Stimulated activated CD8-positive, alpha-beta memory T cell treated with anti-CD3 and anti-CD28 coated beads, Interleukin-15, amount 100 ng/mL, for 48 hours (primary cell): Measurements from ENCODE around the gene TANGO2.
A peak's percentile ranks its signal among the peaks of the same experiment; 100 is the strongest.

Experiments used
- DNase-seq, 2 donors: peaks; one replicate each; pipeline ENCODE4 v3.0.0-alpha.2; 2020; ENCODE audit warnings: low read depth in 2 of 2

Gene TANGO2

GRCh38 chr22:19983741-19984140, 37.2 kb upstream of the TANGO2 start:
- no peak for DNase-seq

GRCh38 chr22:19984201-19984753, 36.6 kb upstream of the TANGO2 start:
- no peak for DNase-seq

- DNase-seq: no peak
Measured at GRCh38 chr22:19984851-19985811, 35.8 kb upstream of the TANGO2 start.

- no peak for DNase-seq
Measured at GRCh38 chr22:19986011-19986409, 34.9 kb upstream of the TANGO2 start.

GRCh38 chr22:19986410-19987341, 34.2 kb upstream of the TANGO2 start:
- peak; percentile 53 to 58 for DNase-seq

- DNase-seq: no peak
Measured at GRCh38 chr22:19987394-19988306, 33.3 kb upstream of the TANGO2 start.

- no peak for DNase-seq
Measured at GRCh38 chr22:19988331-19988808, 32.5 kb upstream of the TANGO2 start.

- no peak for DNase-seq
Measured at GRCh38 chr22:19988965-19989724, 31.8 kb upstream of the TANGO2 start.

- no peak for DNase-seq
Measured at GRCh38 chr22:19989725-19990067, 31.2 kb upstream of the TANGO2 start.

GRCh38 chr22:19990188-19990587, 30.7 kb upstream of the TANGO2 start:
- DNase-seq: no peak

GRCh38 chr22:19990609-19991394, 30.1 kb upstream of the TANGO2 start:
- DNase-seq: no peak

- no peak for DNase-seq
Measured at GRCh38 chr22:19991395-19991644, 29.6 kb upstream of the TANGO2 start.

GRCh38 chr22:19991645-19992451, 29.1 kb upstream of the TANGO2 start:
- no peak for DNase-seq

GRCh38 chr22:19992481-19992911, 28.4 kb upstream of the TANGO2 start:
- DNase-seq: no peak

GRCh38 chr22:19992921-19993355, 28.0 kb upstream of the TANGO2 start:
- no peak for DNase-seq

- DNase-seq: no peak
Measured at GRCh38 chr22:19993926-19994325, 27.0 kb upstream of the TANGO2 start.

GRCh38 chr22:19994851-19995610, 25.9 kb upstream of the TANGO2 start:
- no peak for DNase-seq
